H1 (cell line): ENCODE measurements around the gene CEBPA. TPM values are rescaled to one million over a fixed set of nuclear protein-coding genes. Genes with fewer than 3 reads are reported as not detected.

Source experiments
- CTCF ChIA-PET: fragments of 300-600 bp; sonication (Branson Sonifier 250); formaldehyde crosslinking; loops from one replicate; lab custom pipeline; 2021; ENCODE audit not compliant: partially characterized antibody; lab: Charles Lee
- POLR2A ChIA-PET: fragments of 300-600 bp; sonication (Branson Sonifier 250); formaldehyde crosslinking; loops from one replicate; lab custom pipeline; 2021; ENCODE audit warnings: inconsistent platforms; ENCODE audit not compliant: partially characterized antibody; lab: Charles Lee
- DNase-seq, 2 experiments: peaks; one replicate each; pipeline versions ENCODE4 v3.0.0 to v3.0.0-alpha.2; 2010 to 2022; ENCODE audit warnings: low spot score in 2 of 2, low read depth in 1 of 2, mixed read lengths in 1 of 2
- FAIRE-seq: peaks from 2 replicates; lab custom pipeline; 2011; peaks lifted over from hg19 to GRCh38; lab: Jason Lieb, UNC
- H2AFZ ChIP-seq: 2 replicates; pipeline ENCODE4 v1.8.1; 2012; ENCODE audit warnings: low read length, inconsistent platforms
- H2AK5ac ChIP-seq: 2 replicates; pipeline ENCODE4 v1.6.1; 2013; ENCODE audit warnings: low read depth, low read length
- H2BK120ac ChIP-seq: replicated peaks from 2 replicates; pipeline ENCODE3; 2013; ENCODE audit warnings: low read depth, low read length, inconsistent platforms
- H2BK12ac ChIP-seq: 2 replicates; pipeline ENCODE4 v1.6.1; 2013; ENCODE audit warnings: low read depth, low read length
- H2BK15ac ChIP-seq: 2 replicates; pipeline ENCODE4 v1.6.1; 2013; ENCODE audit warnings: low read length
- H2BK20ac ChIP-seq: 2 replicates; pipeline ENCODE4 v1.6.1; 2013; ENCODE audit warnings: low read length
- H2BK5ac ChIP-seq: 2 replicates; pipeline ENCODE4 v1.6.1; 2013; ENCODE audit warnings: low read depth, low read length
- H3K14ac ChIP-seq: 2 replicates; pipeline ENCODE4 v1.6.1; 2013; ENCODE audit warnings: inconsistent platforms; ENCODE audit not compliant: insufficient read length
- H3K18ac ChIP-seq: 2 replicates; pipeline ENCODE4 v1.6.1; 2013; ENCODE audit warnings: low read length; ENCODE audit errors: extremely low read depth
- H3K23ac ChIP-seq: 2 replicates; pipeline ENCODE4 v1.6.1; 2013; ENCODE audit warnings: inconsistent platforms; ENCODE audit not compliant: insufficient read length
- H3K23me2 ChIP-seq: 2 replicates; pipeline ENCODE4 v1.6.1; 2013; ENCODE audit warnings: low read depth, low read length
- H3K27ac ChIP-seq: 2 replicates; pipeline ENCODE4 v1.6.1; 2011; ENCODE audit warnings: low read depth, low read length, inconsistent platforms
- H3K27me3 ChIP-seq, 4 experiments: replicated peaks in 1 of 4; 1 replicate in 1 of 4; 2 replicates in 3 of 4; pipeline versions ENCODE4 v1.6.1 to v1.8.1; 2011 to 2013; ENCODE audit warnings: low read length in 3 of 4, mild to moderate bottlenecking in 3 of 4, inconsistent platforms in 2 of 4, mixed read lengths in 2 of 4, moderate library complexity in 1 of 4; ENCODE audit not compliant: control insufficient read depth in 3 of 4, insufficient read depth in 3 of 4; ENCODE audit errors: extremely low read depth in 1 of 4
- H3K36me3 ChIP-seq, 4 experiments: 2 replicates each; pipeline versions ENCODE4 v1.6.1 to v1.8.1; 2011 to 2013; ENCODE audit warnings: mild to moderate bottlenecking in 4 of 4, low read length in 3 of 4, moderate library complexity in 2 of 4, control low read depth in 1 of 4, inconsistent platforms in 1 of 4; ENCODE audit not compliant: insufficient read depth in 4 of 4, control insufficient read depth in 2 of 4
- H3K4ac ChIP-seq: replicated peaks from 2 replicates; pipeline ENCODE3; 2013; ENCODE audit warnings: low read length, low read depth, mixed read lengths, inconsistent platforms; ENCODE audit not compliant: insufficient read length
- H3K4me1 ChIP-seq, 4 experiments: replicated peaks in 1 of 4; 1 replicate in 1 of 4; 2 replicates in 3 of 4; pipeline versions ENCODE4 v1.6.1 to v1.8.1; 2011 to 2013; ENCODE audit warnings: low read length in 3 of 4, inconsistent platforms in 2 of 4, mixed read lengths in 1 of 4; ENCODE audit not compliant: insufficient read depth in 4 of 4, control insufficient read depth in 3 of 4
- H3K4me2 ChIP-seq, 2 experiments: 2 replicates each; pipeline versions ENCODE4 v1.6.1 to v1.8.1; 2011 to 2013; ENCODE audit warnings: low read depth in 2 of 2, low read length in 2 of 2, control low read depth in 1 of 2, inconsistent platforms in 1 of 2, mild to moderate bottlenecking in 1 of 2; ENCODE audit not compliant: insufficient read depth in 1 of 2
- H3K4me3 ChIP-seq, 4 experiments: fragments of 200-600, 300-600 bp in 1 of 4; sonication (generic), shearing (Covaris generic), sonication (Bioruptor Twin) in 1 of 4; 2 replicates each; pipeline versions ENCODE4 v1.5.1 to v1.8.1; 2011 to 2016; ENCODE audit warnings: low read length in 4 of 4, low read depth in 3 of 4, control low read depth in 2 of 4, inconsistent platforms in 2 of 4, mild to moderate bottlenecking in 2 of 4, mixed read lengths in 1 of 4, moderate library complexity in 1 of 4; ENCODE audit not compliant: insufficient read depth in 2 of 4; ENCODE audit errors: extremely low read depth in 1 of 4
- H3K56ac ChIP-seq: replicated peaks from 2 replicates; pipeline ENCODE3; 2013; ENCODE audit warnings: low read depth, mild to moderate bottlenecking, mixed read lengths, low read length, inconsistent platforms; ENCODE audit not compliant: insufficient read length
- H3K79me1 ChIP-seq: 2 replicates; pipeline ENCODE4 v1.6.1; 2013; ENCODE audit warnings: low read depth, low read length, control low read depth
- H3K79me2 ChIP-seq, 2 experiments: 2 replicates each; pipeline versions ENCODE4 v1.6.1 to v1.8.1; 2012 to 2013; ENCODE audit warnings: low read length in 2 of 2, mild to moderate bottlenecking in 2 of 2, inconsistent platforms in 1 of 2; ENCODE audit not compliant: insufficient read depth in 2 of 2, control insufficient read depth in 1 of 2
- H3K9ac ChIP-seq, 4 experiments: replicated peaks in 1 of 4; 1 replicate in 1 of 4; 2 replicates in 3 of 4; pipeline versions ENCODE4 v1.6.1 to v1.8.1; 2011 to 2013; ENCODE audit warnings: low read depth in 3 of 4, low read length in 3 of 4, control low read depth in 2 of 4, mild to moderate bottlenecking in 2 of 4, moderate library complexity in 2 of 4, inconsistent platforms in 1 of 4; ENCODE audit errors: extremely low read depth in 1 of 4
- H3K9me3 ChIP-seq, 2 experiments: 2 replicates each; pipeline versions ENCODE4 v1.6.1 to v1.8.1; 2012 to 2013; ENCODE audit warnings: mild to moderate bottlenecking in 2 of 2, moderate library complexity in 2 of 2, control low read depth in 1 of 2, inconsistent platforms in 1 of 2, low read depth in 1 of 2, low read length in 1 of 2, mixed read lengths in 1 of 2; ENCODE audit not compliant: insufficient read depth in 2 of 2
- H4K20me1 ChIP-seq, 2 experiments: replicated peaks in 1 of 2; 2 replicates each; pipeline versions ENCODE3 to v1.8.1; 2011 to 2013; ENCODE audit warnings: inconsistent platforms in 2 of 2, low read length in 2 of 2, mild to moderate bottlenecking in 1 of 2; ENCODE audit not compliant: insufficient read depth in 2 of 2, control insufficient read depth in 1 of 2
- H4K5ac ChIP-seq: 2 replicates; pipeline ENCODE4 v1.6.1; 2013; ENCODE audit warnings: low read length, low read depth, mixed read lengths, inconsistent platforms; ENCODE audit not compliant: insufficient read length
- H4K8ac ChIP-seq: 2 replicates; pipeline ENCODE4 v1.8.0; 2013; ENCODE audit warnings: mild to moderate bottlenecking, moderate library complexity, low read length, inconsistent platforms; ENCODE audit not compliant: insufficient read depth; ENCODE audit errors: extremely low read depth
- H4K91ac ChIP-seq: replicated peaks from 2 replicates; pipeline ENCODE3; 2013; ENCODE audit warnings: low read length, mixed read lengths, inconsistent platforms; ENCODE audit not compliant: insufficient read length
- BACH1 ChIP-seq: IDR thresholded peaks from 2 replicates; pipeline ENCODE4 v1.6.1; 2012; ENCODE audit warnings: low read length, improper control_type of control experiment
- GTF2F1 ChIP-seq: IDR thresholded peaks from 2 replicates; pipeline ENCODE4 v1.6.1; 2012; ENCODE audit warnings: low read depth, low read length, improper control_type of control experiment, borderline replicate concordance
- NRF1 ChIP-seq: IDR thresholded peaks from 2 replicates; pipeline ENCODE4 v1.6.1; 2011; ENCODE audit warnings: mild to moderate bottlenecking, low read depth, low read length, improper control_type of control experiment
- RBBP5 ChIP-seq: IDR thresholded peaks from 2 replicates; pipeline ENCODE4 v1.7.1; 2012; ENCODE audit warnings: low read depth, mild to moderate bottlenecking, inconsistent platforms, low read length, moderate library complexity, borderline replicate concordance
- SIN3A ChIP-seq, 2 experiments: IDR thresholded peaks in 1 of 2; conservative IDR thresholded peaks in 1 of 2; 2 replicates each; pipeline ENCODE4 v1.6.1; 2011 to 2012; ENCODE audit warnings: low read length in 2 of 2, improper control_type of control experiment in 1 of 2, low read depth in 1 of 2, mild to moderate bottlenecking in 1 of 2
- SIRT6 ChIP-seq: IDR thresholded peaks from one replicate; pipeline ENCODE4 v1.7.1; 2012; ENCODE audit warnings: low read length, inconsistent platforms
- TAF7 ChIP-seq: optimal IDR thresholded peaks from 2 replicates; pipeline ENCODE3; 2011; ENCODE audit warnings: low read depth, mild to moderate bottlenecking, inconsistent platforms, low read length, moderate library complexity, borderline replicate concordance
- WGBS, 2 experiments: shearing (Covaris generic) in 1 of 2; methylation state at CpG; one replicate each; pipeline versions ENCODE4 v1.1.6 to v1.1.7; 2013 to 2015; ENCODE audit warnings: low lambda C conversion rate in 2 of 2, mixed read lengths in 2 of 2, inconsistent platforms in 1 of 2, low coverage in 1 of 2, missing lambda C conversion rate in 1 of 2; ENCODE audit not compliant: insufficient replicate concordance in 2 of 2, insufficient coverage in 1 of 2, insufficient read length in 1 of 2; ENCODE audit errors: extremely low coverage in 1 of 2, missing lambda C conversion rate in 1 of 2; 5-methylcytosine and 5-hydroxymethylcytosine counted together
- polyA plus RNA-seq, 7 experiments: library from polyadenylated mRNA; depleted of rRNA in 3 of 7; stranded (reverse) in 5 of 7; unstranded in 2 of 7; fragments of >200 nt in 5 of 7; fragments of 200-250 nt in 2 of 7; gene quantifications; 1 replicate in 5 of 7; 2 replicates in 1 of 7; 4 replicates in 1 of 7; pipeline versions ENCODE4 v1.2.1 to v1.2.3, GENCODE V29; 2011 to 2013; ENCODE audit warnings: missing spikeins in 2 of 7, mixed read lengths in 2 of 7
- total RNA-seq: library from RNA; stranded (reverse); fragmentation: NEBNext Ultra II Directional; extraction: Animal tissue kit (Norgen Biotek cat#: 25700); gene quantifications from 2 replicates; pipeline ENCODE4 v1.2.1, GENCODE V29; 2021
- TF ChIP-seq, protein P1 (sequence below): IDR thresholded peaks from 2 replicates; pipeline ENCODE4 v1.6.1; 2012; ENCODE audit warnings: low read length, inconsistent platforms

Gene CEBPA
- total and polyA plus RNA-seq, 2 of the 8 experiments (the other 6 are each of a cell fraction or from before 2014, with no cell fraction given) = 2.0 to 2.7 TPM

DNA sequence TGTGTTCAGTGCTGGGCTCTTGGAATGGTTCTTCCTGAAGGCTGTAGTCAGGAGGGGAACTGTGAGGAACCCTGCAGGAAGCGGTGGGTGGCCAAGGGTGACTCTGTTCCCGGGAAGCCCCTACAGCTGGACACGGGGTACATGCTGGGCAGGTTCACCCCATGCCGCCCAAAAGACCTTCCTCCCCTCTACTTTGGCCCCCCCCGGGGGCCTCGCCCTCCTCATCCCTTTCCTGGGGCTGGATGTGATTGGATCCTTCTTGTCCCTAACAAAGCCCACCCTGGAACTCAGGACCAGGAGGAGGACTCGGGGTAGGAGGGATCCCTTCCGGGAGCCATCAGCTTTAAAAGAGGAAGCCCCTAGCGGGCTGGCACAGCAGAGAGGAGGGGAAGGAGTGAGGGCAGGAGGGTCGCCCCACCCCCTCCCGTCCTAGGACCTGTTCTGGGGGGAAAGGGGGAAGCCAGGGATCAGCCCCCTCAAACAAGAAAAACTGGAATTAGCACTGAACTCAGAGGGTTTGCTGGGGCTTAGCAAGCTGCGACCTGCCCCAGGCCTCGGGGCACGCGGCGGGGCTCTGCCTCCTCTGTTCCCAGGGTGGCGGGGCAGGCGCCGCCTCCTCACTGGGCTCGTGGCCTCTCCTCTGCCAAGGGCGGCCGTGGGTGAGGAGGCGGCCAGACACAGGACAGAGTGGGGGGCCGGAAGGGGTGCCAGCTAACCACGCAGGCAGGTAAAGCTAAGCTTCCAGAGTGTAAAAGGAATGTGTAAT is 4.0 kb downstream of the CEBPA start:
- 83% methylated on average over 21 of the region's 25 CpGs; no CpG with 5 or more reads in 1 of the 2 experiments for WGBS, 2 experiments
- no peak for FAIRE-seq
- Histone ChIP-seq H3K4me1 (peaks cover 0 to 12% (median 8%) of the 10 kb centered on the region in 4 experiments; a peak in 5 of 7 replicates), H3K14ac (no peak overlapping the region), H2BK5ac (no peak overlapping the region), H3K9ac (no peak overlapping the region), H3K23ac (no peak overlapping the region), H3K79me1 (no peaks in the 10 kb centered on the region), H4K5ac (no peak overlapping the region), H3K4ac (no peak overlapping the region), H3K4me2 (no peak overlapping the region), H3K18ac (no peak overlapping the region), H4K91ac (no peak overlapping the region), H3K27me3 (peaks cover 17 to 33% (median 29%) of the 10 kb centered on the region in 4 experiments), H3K27ac (no peak overlapping the region), H3K23me2 (peaks cover 10% of the 10 kb centered on the region; the same call in 1 of the 2 replicates), H3K79me2 (no peaks in the 10 kb centered on the region), H2BK15ac (no peak overlapping the region), H3K56ac (no peak overlapping the region), H3K4me3 (no peak overlapping the region), H3K9me3 (no peaks in the 10 kb centered on the region), H2AK5ac (no peak overlapping the region), H2BK120ac (no peak overlapping the region), H2BK20ac (no peak overlapping the region), H2BK12ac (no peak overlapping the region), H2AFZ (no peak overlapping the region), H3K36me3 (no peaks in the 10 kb centered on the region; a peak in 1 of 8 replicates), H4K8ac (no peak overlapping the region), H4K20me1 (peaks cover 2 to 5% of the 10 kb centered on the region in 2 experiments)
- ChIA-PET CTCF (interaction anchor here (0.8 to 1.8 kb wide), 7 partner anchors 32 to 171 kb away, joined by 3 to 5 read pairs (median 3); no protein-coding TSS in a partner anchor), POLR2A (interaction anchor here (1.4 to 3.1 kb wide), 5 partner anchors 8 to 99 kb away, joined by 3 to 16 read pairs (median 5); partner anchors contain the start of gene CEBPG)
- DNase-seq = peak in 1 of 2 experiments; percentile 50
- TF ChIP-seq TAF7 = no peak
- no peak for TF ChIP-seq GTF2F1
- TF ChIP-seq SIRT6 = no peak
- TF ChIP-seq, protein P1, sequence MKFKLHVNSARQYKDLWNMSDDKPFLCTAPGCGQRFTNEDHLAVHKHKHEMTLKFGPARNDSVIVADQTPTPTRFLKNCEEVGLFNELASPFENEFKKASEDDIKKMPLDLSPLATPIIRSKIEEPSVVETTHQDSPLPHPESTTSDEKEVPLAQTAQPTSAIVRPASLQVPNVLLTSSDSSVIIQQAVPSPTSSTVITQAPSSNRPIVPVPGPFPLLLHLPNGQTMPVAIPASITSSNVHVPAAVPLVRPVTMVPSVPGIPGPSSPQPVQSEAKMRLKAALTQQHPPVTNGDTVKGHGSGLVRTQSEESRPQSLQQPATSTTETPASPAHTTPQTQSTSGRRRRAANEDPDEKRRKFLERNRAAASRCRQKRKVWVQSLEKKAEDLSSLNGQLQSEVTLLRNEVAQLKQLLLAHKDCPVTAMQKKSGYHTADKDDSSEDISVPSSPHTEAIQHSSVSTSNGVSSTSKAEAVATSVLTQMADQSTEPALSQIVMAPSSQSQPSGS = no peak
- no peak for TF ChIP-seq SIN3A (conservative IDR thresholded peaks at IDR 0.05 in 1 of 2, IDR thresholded peaks at IDR 0.05 in 1 of 2; ENCODE audit: low read depth in 1 of 2, low read length in 2 of 2)
- TF ChIP-seq NRF1 = no peak
- no peak for TF ChIP-seq RBBP5
- TF ChIP-seq BACH1 = no peak
